GM18861 (cell line): ENCODE data around the gene DHPS.

ENCODE experiments used
- ATAC-seq: cut with Tn5 transposase; IDR thresholded peaks from one replicate; pipeline ENCODE4 v1.9.1; 2021; ENCODE audit not compliant: unreplicated experiment

Gene DHPS

DNA sequence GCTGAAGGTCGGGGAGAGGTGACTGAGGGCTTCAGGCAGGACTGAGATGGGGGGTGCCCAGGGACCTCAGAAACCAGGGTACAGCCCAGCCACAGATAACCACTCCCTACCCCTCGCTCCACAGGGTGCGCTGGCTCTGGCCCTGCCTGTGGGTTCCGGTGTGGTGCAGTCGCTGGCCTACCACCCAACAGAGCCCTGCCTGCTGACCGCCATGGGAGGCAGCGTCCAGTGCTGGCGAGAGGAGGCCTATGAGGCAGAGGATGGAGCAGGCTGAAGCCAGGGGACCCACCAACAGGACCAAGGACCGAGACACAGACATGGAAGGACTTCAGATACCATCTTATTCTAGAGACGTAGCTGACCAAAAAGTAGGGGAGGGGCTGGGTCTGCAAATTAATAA, 6.3 kb downstream of the DHPS start:
- ATAC-seq = no peak

DNA sequence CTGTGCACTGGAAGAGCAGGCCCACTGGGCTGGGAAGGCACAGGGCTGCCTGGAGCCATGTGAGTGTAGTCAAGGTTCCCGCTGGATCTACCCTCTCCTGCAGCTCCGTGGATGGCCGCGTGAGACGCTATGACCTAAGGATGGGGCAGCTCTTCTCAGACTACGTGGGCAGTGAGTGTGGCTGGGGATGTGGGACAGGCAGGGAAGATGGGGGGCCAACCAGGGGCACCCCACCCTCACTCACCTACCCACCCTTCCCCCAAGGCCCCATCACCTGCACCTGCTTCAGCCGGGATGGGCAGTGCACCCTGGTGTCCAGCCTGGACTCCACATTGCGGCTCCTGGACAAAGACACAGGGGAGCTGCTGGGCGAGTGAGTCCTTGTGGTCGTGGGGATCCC, 8.9 kb downstream of the DHPS start:
- ATAC-seq = no peak

DNA sequence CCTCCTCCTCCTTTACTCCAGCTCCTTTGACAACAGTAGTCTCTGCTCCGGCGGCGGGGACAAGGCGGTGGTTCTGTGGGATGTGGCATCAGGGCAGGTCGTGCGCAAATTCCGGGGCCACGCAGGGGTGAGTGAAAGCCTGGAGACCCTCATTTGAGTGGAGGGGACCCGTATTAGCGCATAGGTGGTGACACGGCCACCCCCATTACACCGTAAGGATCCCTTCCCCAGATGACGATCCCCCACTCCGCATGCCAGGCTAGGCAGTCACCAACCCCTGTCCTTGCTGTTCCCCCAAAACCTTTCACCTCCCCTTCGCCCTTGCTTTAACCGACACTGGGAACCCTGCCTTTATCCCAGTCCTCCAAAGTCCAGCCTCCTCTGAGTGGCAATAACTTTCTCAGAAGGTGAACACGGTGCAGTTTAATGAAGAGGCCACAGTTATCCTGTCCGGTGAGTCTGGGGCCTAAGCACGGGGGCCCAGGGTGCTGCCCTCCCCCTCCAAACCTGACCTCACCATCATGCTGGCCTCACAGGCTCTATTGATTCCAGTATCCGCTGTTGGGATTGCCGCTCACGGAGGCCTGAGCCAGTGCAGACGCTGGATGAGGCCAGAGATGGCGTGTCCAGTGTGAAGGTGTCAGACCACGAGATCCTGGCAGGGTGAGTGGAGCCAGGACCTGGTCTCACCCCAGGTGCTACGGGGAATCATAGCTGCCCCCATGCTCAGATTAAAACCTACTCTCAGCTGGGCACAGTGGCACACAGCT, 11.3 kb downstream of the DHPS start:
- ATAC-seq = no peak

DNA sequence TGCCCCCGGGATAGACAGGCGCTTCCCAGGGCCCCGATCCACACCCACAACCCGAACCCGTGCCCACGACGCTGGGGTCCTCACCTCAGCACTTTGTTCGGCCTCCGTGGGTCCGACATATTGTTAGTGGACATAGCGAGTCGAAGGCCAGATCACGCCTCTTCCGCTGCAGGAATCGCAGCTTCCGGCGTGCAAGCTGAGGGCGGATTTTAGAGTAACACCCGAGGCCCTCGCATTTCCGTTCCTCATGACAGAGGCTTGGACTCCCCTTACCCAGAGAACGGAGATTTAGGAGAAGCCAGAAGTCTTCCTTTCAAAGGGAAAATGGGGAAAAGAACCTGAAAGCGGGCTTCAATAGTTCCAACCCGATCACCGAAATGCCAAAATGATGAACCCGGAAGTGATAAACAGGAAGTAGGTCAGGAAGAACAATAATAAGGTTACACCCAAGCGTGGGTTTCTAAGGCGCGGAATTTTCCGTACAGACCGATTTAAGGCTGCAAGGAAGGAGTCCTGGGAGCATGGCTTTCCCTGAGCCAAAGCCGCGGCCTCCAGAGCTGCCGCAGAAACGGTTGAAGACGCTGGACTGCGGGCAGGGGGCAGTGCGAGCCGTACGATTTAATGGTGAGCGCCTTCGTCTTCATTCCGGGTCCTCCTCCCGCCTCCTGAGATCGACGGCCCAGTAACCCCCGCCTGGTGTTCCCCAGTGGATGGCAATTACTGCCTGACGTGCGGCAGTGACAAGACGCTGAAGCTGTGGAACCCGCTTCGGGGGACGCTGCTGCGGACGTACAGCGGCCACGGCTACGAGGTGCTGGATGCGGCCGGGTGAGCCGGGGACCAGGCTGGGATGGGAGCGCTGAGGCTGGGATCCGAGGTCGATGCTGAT, 12.2 kb downstream of the DHPS start:
- no peak for ATAC-seq

- ATAC-seq = no peak
Measured at GRCh38 chr19:12668932-12669269, 12.8 kb downstream of the DHPS start.

GRCh38 chr19:12668346-12668745, 13.3 kb downstream of the DHPS start:
- ATAC-seq = no peak

- ATAC-seq = no peak
Measured at GRCh38 chr19:12667731-12668302, 13.9 kb downstream of the DHPS start.

DNA sequence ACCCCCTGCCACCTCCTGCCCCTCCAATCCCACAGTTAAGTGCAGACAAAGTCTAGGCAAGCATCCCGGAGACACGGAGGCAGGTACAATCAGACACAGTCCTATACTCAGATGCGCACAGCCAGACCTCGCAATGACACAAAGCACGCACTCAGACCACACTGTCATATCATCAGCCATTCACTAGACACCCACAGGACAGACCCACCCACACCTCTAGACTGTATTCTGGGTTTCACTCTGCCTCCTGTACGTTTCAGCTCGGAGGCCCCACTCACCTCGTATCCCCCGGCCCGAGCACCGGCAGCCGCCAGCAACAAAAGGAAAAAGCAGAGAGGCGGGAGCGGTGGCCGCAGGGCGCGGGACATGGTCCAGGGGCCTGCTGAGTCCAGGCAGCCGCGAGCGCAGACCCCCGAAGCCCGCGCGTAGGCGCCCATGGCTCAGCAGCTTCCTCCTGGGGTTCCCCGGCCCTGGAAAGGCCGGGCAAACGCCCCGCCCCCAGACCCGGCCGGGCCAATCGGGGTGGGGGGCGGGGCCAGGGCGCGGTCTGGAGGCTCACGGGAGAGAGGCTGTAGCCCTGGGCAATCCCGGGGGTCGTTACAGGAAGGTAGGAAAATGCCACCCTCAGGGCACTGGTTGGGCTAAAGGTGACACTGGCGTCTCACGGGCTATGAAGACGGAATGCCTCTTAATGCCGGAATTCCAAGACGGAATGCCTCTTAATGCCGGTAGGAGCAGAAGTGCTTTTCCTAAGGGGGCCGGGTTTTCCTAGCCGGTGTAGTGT, 15.2 kb downstream of the DHPS start, which contains the start of the genes MAN2B1 and WDR83:
Gene MAN2B1 (minus strand): TSS at position 478 of the 784 bp plus-strand sequence. CDS start 41 bp downstream, at position 437.
Gene WDR83 (plus strand): TSS at position 543 of the 784 bp plus-strand sequence. CDS start 2,984 bp downstream, outside the sequence.
- peak; percentile 37 for ATAC-seq

GRCh38 chr19:12665671-12666264, 15.9 kb downstream of the DHPS start:
- ATAC-seq = no peak

- ATAC-seq = no peak
Measured at GRCh38 chr19:12665281-12665573, 16.5 kb downstream of the DHPS start.

DNA sequence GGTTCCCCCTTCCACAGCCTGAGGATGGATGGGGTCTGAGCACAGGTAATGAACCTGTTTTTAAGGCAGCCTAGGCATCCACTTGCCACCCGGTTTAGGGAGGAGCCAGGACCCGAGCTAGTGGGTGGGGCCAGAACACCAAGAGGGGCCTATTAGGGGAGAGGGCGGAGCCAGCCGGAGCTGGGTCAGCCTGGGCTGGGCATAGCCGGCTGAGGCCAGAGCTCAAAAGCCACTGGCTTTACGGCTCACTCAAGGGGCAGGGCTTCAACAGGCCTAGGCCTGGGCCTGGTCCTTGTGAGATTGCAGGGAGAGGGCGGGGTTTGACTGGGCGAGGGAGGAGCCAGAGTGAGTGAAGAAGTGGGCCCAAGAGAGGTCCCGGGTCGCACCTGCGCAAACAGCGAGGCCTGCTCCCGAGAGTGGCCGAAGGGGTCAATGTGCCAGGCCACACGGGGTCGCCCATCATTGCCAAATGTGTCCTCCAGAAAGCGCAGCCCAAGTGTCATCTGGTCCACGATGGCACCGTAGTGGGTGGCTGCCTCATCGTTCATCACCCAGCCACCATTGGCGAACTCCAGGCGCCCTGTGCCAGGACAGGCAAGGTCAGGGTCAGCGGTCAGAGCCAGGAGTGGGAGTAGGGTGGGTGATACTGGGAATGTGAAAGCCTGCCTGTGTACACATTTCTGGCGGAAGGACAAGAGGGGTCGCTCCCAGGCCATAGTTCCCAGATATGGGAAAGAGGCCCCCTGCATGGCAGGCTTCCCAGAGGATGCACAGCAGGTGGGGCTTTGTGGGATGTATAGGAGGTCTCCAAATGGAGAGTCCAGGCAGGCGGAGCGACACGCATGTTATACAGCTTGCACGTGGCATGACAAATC, 17.0 kb downstream of the DHPS start:
- ATAC-seq = no peak

DNA sequence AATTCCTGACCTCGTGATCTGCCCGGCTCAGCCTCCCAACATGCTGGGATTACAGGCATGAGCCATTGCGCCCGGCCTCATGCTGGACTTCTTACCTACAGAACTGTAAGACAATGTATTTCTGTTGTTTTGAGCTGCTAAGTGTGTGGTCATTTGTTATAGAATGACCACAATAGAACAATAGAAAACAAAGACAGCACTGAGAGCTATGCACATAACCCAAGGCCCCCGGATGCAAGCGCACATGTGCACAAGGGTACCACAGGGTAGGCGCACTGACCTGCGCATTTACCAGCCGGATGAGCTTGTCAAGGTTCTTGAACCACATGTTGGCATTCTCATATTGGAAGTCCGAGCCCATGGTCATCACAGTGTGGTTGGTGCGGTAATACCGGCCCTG, 20.7 kb downstream of the DHPS start:
- ATAC-seq = no peak

GRCh38 chr19:12657966-12658365, 23.7 kb downstream of the DHPS start:
- ATAC-seq = no peak

DNA sequence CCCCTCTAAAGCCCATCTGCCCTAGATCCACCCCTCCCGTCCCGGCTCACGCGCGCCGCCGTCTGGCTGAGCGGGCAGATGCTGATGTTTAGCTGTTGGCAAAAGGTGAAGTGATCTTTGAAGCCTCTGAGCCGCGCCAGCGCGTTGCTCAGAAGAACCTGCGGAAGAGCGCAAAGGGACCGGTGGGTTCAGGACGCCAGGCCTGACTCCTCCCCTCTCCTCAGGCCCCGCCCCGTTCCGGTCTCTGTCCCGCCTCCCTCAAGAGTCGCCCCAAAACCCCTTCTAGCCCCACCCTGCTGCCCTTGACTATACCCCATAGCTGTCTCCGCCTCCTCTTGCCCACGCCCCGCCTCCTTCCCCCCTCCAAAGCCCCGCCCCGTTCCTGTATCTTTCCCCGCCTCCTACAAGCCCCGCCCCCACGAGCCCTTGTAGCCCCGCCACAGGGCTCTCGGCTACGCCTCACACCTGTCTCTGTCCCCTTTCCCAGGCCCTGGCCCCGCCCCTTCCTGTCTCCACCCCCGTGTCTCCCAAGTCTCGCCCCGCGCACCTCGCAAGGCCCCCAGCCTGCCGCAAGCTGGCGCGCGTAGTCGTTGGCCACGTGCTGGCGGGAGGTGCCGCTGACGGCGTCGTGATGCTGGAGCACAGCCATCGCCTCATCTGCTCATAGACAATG, 24.6 kb downstream of the DHPS start:
- ATAC-seq = no peak

- no peak for ATAC-seq
Measured at GRCh38 chr19:12655546-12655945, 26.1 kb downstream of the DHPS start.

DNA sequence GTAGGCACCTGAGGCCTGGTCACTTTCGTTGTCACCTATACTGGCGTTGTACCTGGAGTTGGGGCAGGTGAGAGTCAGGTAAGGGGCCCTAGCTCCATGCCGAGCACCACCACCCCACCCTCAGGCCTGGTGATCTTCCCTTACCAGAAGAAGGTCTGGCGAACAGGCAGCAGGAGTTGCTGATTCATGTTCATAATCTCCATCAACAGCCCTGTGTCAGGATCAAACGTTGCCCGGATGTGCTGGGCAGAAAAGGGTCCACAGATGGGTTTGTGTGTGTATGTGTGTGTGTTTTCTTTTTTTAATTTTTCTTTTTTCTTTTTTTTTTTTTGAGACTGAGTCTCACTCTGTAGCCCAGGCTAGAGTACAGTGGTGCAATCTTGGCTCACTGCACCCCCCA, 29.5 kb downstream of the DHPS start:
- ATAC-seq = no peak

DNA sequence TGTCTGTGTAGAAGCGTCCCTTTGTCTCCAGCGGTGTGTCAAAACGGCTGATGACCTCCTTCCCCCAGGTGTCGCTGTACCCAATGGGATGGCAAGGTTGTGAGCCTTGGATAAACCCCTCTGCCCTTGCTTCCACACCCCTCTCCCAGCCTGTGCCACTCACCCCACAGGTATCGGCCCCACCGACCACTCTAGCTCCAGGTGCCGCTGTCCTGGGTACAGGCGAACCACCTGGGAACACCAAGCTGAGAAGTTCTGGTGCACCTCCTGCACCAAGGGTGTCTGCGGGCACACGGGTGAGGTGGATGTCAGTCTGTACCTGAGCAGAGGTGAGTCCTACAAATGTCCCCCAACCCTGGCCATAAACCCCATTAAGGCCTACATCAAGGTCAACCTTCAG, 31.7 kb downstream of the DHPS start:
- ATAC-seq = no peak

GRCh38 chr19:12648088-12648487, 33.6 kb downstream of the DHPS start:
- ATAC-seq = no peak

DNA sequence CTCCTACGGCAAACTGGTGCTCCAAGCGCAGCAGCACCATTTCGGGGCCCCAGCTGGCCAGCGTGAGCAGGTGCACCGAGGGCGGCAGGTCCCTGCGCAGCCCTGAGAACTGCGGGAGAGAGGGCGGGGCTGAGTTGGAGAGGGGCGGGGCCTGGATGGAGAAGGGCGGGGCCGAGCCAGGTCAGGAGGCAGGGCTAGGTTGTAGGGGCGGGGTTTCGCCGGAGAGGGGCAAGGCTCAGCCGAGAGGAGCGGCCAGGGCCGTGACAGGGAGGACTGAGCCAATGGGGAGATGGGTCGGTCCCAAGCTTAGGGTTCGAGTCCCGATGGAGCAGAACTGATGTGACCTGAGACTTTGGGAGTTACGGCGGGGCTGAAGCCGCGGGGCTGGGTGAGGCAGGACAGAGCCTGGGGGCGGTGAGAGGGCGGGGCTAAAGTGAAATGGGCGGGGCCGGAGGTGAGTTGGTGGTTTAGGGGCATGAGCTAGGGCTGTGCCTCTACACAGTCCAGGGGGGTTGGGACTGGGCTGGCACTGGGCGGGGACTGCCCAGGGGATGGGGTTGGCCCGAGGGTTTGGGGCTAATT, 34.1 kb downstream of the DHPS start:
- no peak for ATAC-seq
